ENCODE data around the gene COL8A2.

Gene COL8A2

DNA sequence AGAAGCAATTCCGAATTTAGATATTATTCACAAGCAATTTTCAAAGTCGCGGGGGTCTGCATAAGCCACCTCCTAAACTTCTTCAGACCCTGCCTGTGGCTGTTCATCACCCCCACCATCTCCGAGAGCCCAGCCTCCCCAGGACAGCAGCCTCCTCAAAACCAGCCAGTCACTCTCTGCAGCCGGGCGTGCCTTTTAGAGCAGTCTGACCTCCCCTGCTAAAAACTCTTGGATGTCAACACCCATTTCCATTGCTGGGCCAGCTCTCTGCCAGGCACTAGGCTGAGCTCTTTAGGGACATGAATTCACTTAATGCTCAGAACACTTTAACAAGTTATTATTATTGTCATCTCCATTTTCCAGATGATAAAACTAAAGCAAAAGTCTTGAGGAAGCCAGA lies 24.6 kb downstream of the COL8A2 start:
- Histone ChIP-seq H3K27ac (ENCODE audit: poor library complexity, severe bottlenecking) (no peak overlapping the region), H3K27me3 (ENCODE audit: insufficient read depth, poor library complexity, severe bottlenecking) (no peaks in the 10 kb centered on the region), H3K9me3 (ENCODE audit: severe bottlenecking) (no peaks in the 10 kb centered on the region), H3K4me3 (ENCODE audit: severe bottlenecking) (no peak overlapping the region), H3K4me1 (ENCODE audit: insufficient read depth, poor library complexity, severe bottlenecking) (no peaks in the 10 kb centered on the region), H3K36me3 (ENCODE audit: low read depth) (no peaks in the 10 kb centered on the region)
- DNase-seq (ENCODE audit: low spot score) (no peak), ATAC-seq (ENCODE audit: low read depth) (no peak)
- TF ChIP-seq, protein P1, sequence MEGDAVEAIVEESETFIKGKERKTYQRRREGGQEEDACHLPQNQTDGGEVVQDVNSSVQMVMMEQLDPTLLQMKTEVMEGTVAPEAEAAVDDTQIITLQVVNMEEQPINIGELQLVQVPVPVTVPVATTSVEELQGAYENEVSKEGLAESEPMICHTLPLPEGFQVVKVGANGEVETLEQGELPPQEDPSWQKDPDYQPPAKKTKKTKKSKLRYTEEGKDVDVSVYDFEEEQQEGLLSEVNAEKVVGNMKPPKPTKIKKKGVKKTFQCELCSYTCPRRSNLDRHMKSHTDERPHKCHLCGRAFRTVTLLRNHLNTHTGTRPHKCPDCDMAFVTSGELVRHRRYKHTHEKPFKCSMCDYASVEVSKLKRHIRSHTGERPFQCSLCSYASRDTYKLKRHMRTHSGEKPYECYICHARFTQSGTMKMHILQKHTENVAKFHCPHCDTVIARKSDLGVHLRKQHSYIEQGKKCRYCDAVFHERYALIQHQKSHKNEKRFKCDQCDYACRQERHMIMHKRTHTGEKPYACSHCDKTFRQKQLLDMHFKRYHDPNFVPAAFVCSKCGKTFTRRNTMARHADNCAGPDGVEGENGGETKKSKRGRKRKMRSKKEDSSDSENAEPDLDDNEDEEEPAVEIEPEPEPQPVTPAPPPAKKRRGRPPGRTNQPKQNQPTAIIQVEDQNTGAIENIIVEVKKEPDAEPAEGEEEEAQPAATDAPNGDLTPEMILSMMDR (IDR thresholded peaks at IDR 0.05; ENCODE audit: poor library complexity, severe bottlenecking), result no peak

DNA sequence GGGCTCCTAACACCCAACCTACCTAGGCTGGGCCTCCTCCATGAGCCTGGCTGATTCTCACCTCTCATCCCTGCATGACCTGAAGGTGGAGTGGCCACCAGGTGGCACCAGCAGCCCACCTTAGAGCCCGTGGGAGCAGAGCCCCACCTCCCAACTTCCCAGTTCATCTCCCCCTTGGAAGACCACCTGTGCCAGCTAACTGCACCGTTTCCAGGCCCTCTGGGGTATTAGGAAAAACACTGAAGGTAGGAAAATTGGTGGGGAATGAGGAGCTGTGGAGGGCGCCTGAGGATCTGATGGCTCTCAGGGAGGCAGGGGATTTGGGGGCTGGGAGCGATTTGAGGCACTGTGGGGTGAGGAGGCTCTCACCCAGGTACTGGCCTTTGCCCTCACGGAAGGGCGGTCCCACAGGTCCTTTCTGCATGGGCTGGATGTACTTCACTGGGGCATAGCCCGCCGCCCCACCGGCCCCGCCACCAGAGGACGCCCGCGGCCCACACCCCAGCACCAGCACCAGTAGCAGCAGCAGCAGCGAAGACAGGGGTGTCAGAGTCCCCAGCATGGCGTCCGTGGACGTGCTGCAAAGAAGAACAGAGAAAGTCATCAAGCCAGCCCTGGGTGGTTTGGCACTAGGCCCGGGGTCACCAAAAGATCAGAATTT lies 25.2 kb downstream of the COL8A2 start:
- H3K27ac ChIP-seq (ENCODE audit: poor library complexity, severe bottlenecking), result no peak overlapping the region

DNA sequence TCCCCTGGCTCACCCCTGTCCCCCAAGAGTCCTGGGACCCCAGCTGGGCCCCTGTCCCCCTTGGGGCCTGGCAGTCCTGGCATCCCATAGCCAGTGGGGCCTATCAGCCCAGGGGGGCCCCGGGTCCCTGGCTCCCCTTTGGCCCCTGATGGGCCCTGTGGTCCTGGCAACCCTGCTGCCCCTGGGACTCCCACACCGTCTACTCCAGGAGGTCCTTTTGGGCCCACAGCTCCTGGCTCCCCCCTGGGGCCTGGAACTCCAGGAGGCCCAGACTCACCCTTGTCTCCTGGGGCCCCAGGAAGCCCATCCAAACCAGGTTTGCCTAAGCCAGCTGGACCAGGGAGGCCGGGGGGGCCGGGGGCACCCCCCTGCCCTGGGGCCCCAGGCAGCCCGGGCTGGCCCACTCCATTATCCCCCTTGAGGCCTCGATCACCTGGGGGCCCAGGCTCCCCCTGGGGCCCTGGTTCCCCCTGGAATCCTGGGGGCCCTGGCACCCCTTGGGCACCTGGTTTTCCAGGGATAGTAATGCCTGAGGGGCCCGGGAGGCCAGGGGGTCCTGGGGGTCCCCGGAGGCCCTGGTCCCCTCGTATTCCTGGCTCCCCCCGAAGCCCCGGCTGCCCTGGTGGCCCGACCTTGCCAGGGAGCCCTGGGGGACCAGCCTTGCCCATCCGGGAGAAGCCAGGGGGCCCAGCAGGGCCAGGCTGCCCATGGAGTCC lies 26.2 kb downstream of the COL8A2 start:
- H3K27me3 ChIP-seq (ENCODE audit: insufficient read depth, poor library complexity, severe bottlenecking), result no peaks in the 10 kb centered on the region
- peaks cover 10% of the 10 kb centered on the region for H3K36me3 ChIP-seq (ENCODE audit: low read depth)
- no peaks in the 10 kb centered on the region for H3K4me1 ChIP-seq (ENCODE audit: insufficient read depth, poor library complexity, severe bottlenecking)
- H3K9me3 ChIP-seq (ENCODE audit: severe bottlenecking), result no peaks in the 10 kb centered on the region
- DNase-seq (ENCODE audit: low spot score), result no peak
- no peak overlapping the region for H3K4me3 ChIP-seq (ENCODE audit: severe bottlenecking)
- ATAC-seq (ENCODE audit: low read depth), result no peak
- TF ChIP-seq, protein P1 (IDR thresholded peaks at IDR 0.05; ENCODE audit: poor library complexity, severe bottlenecking), result no peak
- H3K27ac ChIP-seq (ENCODE audit: poor library complexity, severe bottlenecking), result no peak overlapping the region

More for the DNA sequence above, 25.2 kb downstream of the COL8A2 start:
- Histone ChIP-seq H3K36me3 (ENCODE audit: low read depth) (0 out of 2 replicates have a peak, but pooled peaks cover 5% of the 10 kb centered on the region), H3K4me1 (ENCODE audit: insufficient read depth, poor library complexity, severe bottlenecking) (no peaks in the 10 kb centered on the region), H3K27me3 (ENCODE audit: insufficient read depth, poor library complexity, severe bottlenecking) (no peaks in the 10 kb centered on the region), H3K4me3 (ENCODE audit: severe bottlenecking) (no peak overlapping the region), H3K9me3 (ENCODE audit: severe bottlenecking) (no peaks in the 10 kb centered on the region)
- peak; percentile 87 for ATAC-seq (ENCODE audit: low read depth)
- TF ChIP-seq, protein P1 (IDR thresholded peaks at IDR 0.05; ENCODE audit: poor library complexity, severe bottlenecking), result peak; percentile 91
- DNase-seq (ENCODE audit: low spot score), result no peak

GRCh38 chr1:36097693-36098585 lies 27.1 kb downstream of the COL8A2 start:
- H3K27ac ChIP-seq (ENCODE audit: poor library complexity, severe bottlenecking), result no peak overlapping the region
- ATAC-seq (ENCODE audit: low read depth) (no peak), DNase-seq (ENCODE audit: low spot score) (no peak)
- no peaks in the 10 kb centered on the region for H3K9me3 ChIP-seq (ENCODE audit: severe bottlenecking)
- TF ChIP-seq, protein P1 (IDR thresholded peaks at IDR 0.05; ENCODE audit: poor library complexity, severe bottlenecking), result no peak
- H3K4me1 ChIP-seq (ENCODE audit: insufficient read depth, poor library complexity, severe bottlenecking), result no peaks in the 10 kb centered on the region
- no peak overlapping the region for H3K4me3 ChIP-seq (ENCODE audit: severe bottlenecking)
- H3K27me3 ChIP-seq (ENCODE audit: insufficient read depth, poor library complexity, severe bottlenecking), result no peaks in the 10 kb centered on the region
- H3K36me3 ChIP-seq (ENCODE audit: low read depth), result peaks cover 19% of the 10 kb centered on the region

Measured in RWPE2 (cell line).